Measurements from ENCODE around the gene FAM9A.

DNA sequence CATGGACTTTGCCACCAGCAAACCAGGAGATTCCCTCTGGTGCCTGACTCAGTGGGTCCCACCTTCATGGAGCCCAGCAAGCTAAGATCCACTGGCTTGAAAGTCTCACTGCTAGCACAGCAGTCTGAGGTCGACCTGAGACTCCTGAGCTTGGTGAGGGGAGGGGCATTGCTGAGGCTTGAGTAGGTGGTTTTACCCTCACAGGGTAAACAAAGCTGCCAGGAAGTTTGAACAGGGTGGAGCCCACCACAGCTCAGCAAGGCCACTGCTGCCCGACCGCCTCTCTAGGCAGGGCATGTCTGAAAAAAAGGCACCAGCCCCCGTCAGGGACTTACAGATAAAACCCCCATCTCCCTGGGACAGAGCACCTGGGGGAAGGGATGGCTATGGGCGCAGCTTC is 28.1 kb downstream of the FAM9A start:
- TF ChIP-seq, protein P1, sequence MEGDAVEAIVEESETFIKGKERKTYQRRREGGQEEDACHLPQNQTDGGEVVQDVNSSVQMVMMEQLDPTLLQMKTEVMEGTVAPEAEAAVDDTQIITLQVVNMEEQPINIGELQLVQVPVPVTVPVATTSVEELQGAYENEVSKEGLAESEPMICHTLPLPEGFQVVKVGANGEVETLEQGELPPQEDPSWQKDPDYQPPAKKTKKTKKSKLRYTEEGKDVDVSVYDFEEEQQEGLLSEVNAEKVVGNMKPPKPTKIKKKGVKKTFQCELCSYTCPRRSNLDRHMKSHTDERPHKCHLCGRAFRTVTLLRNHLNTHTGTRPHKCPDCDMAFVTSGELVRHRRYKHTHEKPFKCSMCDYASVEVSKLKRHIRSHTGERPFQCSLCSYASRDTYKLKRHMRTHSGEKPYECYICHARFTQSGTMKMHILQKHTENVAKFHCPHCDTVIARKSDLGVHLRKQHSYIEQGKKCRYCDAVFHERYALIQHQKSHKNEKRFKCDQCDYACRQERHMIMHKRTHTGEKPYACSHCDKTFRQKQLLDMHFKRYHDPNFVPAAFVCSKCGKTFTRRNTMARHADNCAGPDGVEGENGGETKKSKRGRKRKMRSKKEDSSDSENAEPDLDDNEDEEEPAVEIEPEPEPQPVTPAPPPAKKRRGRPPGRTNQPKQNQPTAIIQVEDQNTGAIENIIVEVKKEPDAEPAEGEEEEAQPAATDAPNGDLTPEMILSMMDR (IDR thresholded peaks at IDR 0.05; ENCODE audit: low read depth, low read length, poor library complexity, severe bottlenecking) = no peak
- no peak for TF ChIP-seq EZH2phosphoT487 (IDR thresholded peaks at IDR 0.05; ENCODE audit: borderline replicate concordance, low read length)
